ENCODE results near the gene CDHR3. TPM values are rescaled to one million over a fixed set of nuclear protein-coding genes. Genes with fewer than 3 reads are reported as not detected.
"Not testable (repeated sequence)": the region's sequence is repeated elsewhere in the genome, so short reads cannot be mapped to it uniquely, and the experiment has no call there.

Gene CDHR3
- total RNA-seq, 1 experiment from 2014 or later, result 4.0 TPM

- peaks cover 3% of the 10 kb centered on the region for H3K9me3 Mint-ChIP-seq (ENCODE audit: low read depth, unreplicated experiment)
- BruUV-seq (replicated peaks), result no TSS peak
These were observed 38.8 kb downstream of the CDHR3 start for GRCh38 chr7:106001886-106002285.

GRCh38 chr7:106003525-106004064 lies 40.5 kb downstream of the CDHR3 start:
- intact Hi-C loops (cut with micrococcal nuclease; ENCODE audit: unreplicated experiment), result loop anchor here (10.0 kb wide), 1 partner anchor 349 kb away; no protein-coding TSS in a partner anchor
- Mint-ChIP-seq H3K4me3 (ENCODE audit: low read depth, unreplicated experiment) (no peak overlapping the region), H3K4me1 (ENCODE audit: low read depth, unreplicated experiment) (no peaks in the 10 kb centered on the region), H3K27ac (ENCODE audit: unreplicated experiment) (no peak overlapping the region), H3K9me3 (ENCODE audit: low read depth, unreplicated experiment) (peaks cover 5% of the 10 kb centered on the region), H3K27me3 (ENCODE audit: unreplicated experiment) (peaks cover 50% of the 10 kb centered on the region), H3K36me3 (ENCODE audit: insufficient read depth, unreplicated experiment) (no peaks in the 10 kb centered on the region)
- DNase-seq, result no peak
- CTCF ChIA-PET, result no interaction called here
- BruUV-seq (replicated peaks), result no TSS peak
- no peak for TF ChIP-seq CTCF (IDR thresholded peaks at IDR 0.05; ENCODE audit: unreplicated experiment)

More at GRCh38 chr7:106001886-106002285, 38.8 kb downstream of the CDHR3 start:
- intact Hi-C loops (cut with micrococcal nuclease; ENCODE audit: unreplicated experiment), result loop anchor here (10.0 kb wide), 1 partner anchor 347 kb away; no protein-coding TSS in a partner anchor
- Mint-ChIP-seq H3K27ac (ENCODE audit: unreplicated experiment) (no peak overlapping the region), H3K4me1 (ENCODE audit: low read depth, unreplicated experiment) (no peaks in the 10 kb centered on the region), H3K4me3 (ENCODE audit: low read depth, unreplicated experiment) (no peak overlapping the region), H3K27me3 (ENCODE audit: unreplicated experiment) (peaks cover 39% of the 10 kb centered on the region), H3K36me3 (ENCODE audit: insufficient read depth, unreplicated experiment) (no peaks in the 10 kb centered on the region)
- CTCF ChIA-PET, result no interaction called here
- no peak for TF ChIP-seq CTCF (IDR thresholded peaks at IDR 0.05; ENCODE audit: unreplicated experiment)
- no peak for DNase-seq

GRCh38 chr7:106006906-106007305 lies 43.8 kb downstream of the CDHR3 start:
- H3K9me3 Mint-ChIP-seq (ENCODE audit: low read depth, unreplicated experiment), result peaks cover 5% of the 10 kb centered on the region
- intact Hi-C loops (cut with micrococcal nuclease; ENCODE audit: unreplicated experiment), result loop anchor here (10.0 kb wide), 1 partner anchor 352 kb away; no protein-coding TSS in a partner anchor
- H3K36me3 Mint-ChIP-seq (ENCODE audit: insufficient read depth, unreplicated experiment), result no peaks in the 10 kb centered on the region
- no peak overlapping the region for H3K4me3 Mint-ChIP-seq (ENCODE audit: low read depth, unreplicated experiment)
- BruUV-seq (replicated peaks), result no TSS peak
- H3K4me1 Mint-ChIP-seq (ENCODE audit: low read depth, unreplicated experiment), result no peaks in the 10 kb centered on the region
- peaks cover 50% of the 10 kb centered on the region for H3K27me3 Mint-ChIP-seq (ENCODE audit: unreplicated experiment)
- no peak for DNase-seq
- CTCF ChIA-PET, result no interaction called here
- no peak overlapping the region for H3K27ac Mint-ChIP-seq (ENCODE audit: unreplicated experiment)
- no peak for TF ChIP-seq CTCF (IDR thresholded peaks at IDR 0.05; ENCODE audit: unreplicated experiment)

GRCh38 chr7:106007796-106008195 lies 44.7 kb downstream of the CDHR3 start:
- intact Hi-C loops (cut with micrococcal nuclease; ENCODE audit: unreplicated experiment), result loop anchor here (2.0 to 10.0 kb wide), 2 partner anchors 73 to 353 kb away; no protein-coding TSS in a partner anchor
- BruUV-seq (replicated peaks); H3K27ac Mint-ChIP-seq (ENCODE audit: unreplicated experiment); H3K4me3 Mint-ChIP-seq (ENCODE audit: low read depth, unreplicated experiment); H3K4me1 Mint-ChIP-seq (ENCODE audit: low read depth, unreplicated experiment); DNase-seq; H3K36me3 Mint-ChIP-seq (ENCODE audit: insufficient read depth, unreplicated experiment); H3K9me3 Mint-ChIP-seq (ENCODE audit: low read depth, unreplicated experiment): not testable (repeated sequence)
- CTCF ChIA-PET, result interaction anchor here (1.4 kb wide), 1 partner anchor 247 kb away, joined by 3 read pairs; no protein-coding TSS in a partner anchor
- peaks cover 57% of the 10 kb centered on the region for H3K27me3 Mint-ChIP-seq (ENCODE audit: unreplicated experiment)
